ENCODE measurements around the gene IL2RA. TPM values are rescaled to one million over a fixed set of nuclear protein-coding genes. Genes with fewer than 3 reads are reported as not detected.
"Not testable (repeated sequence)": the region's sequence is repeated elsewhere in the genome, so short reads cannot be mapped to it uniquely, and the experiment has no call there.

The IL2RA gene
- total and polyA plus RNA-seq, 2 donors (not counting 3 experiments of a cell fraction or from before 2014, with no cell fraction given) = not detected

GRCh38 chr10:6044060-6044459, 18.1 kb downstream of the IL2RA start:
- intact Hi-C loops (cut with micrococcal nuclease) = no loop called here
- POLR2A ChIA-PET = no interaction called here
- no peak overlapping the region for H2AFZ ChIP-seq (ENCODE audit: low read depth, low read length)
- no peak overlapping the region for H3K9ac ChIP-seq (replicated peaks; ENCODE audit: extremely low read depth, insufficient read depth, low read length)
- DNase-seq (ENCODE audit: low read depth, low spot score) (no peak), FAIRE-seq (no peak)
- no peaks in the 10 kb centered on the region for H3K36me3 ChIP-seq (ENCODE audit: control insufficient read depth in 2 of 2, extremely low read depth in 1 of 2, insufficient read depth in 2 of 2, low read length in 2 of 2)
- BruUV-seq (replicated peaks) = no TSS peak
- dilution Hi-C loops (cut with MboI; ENCODE audit: extremely low pct_ligation_motif_present, low sequenced_read_pairs) = no loop called here
- no peak overlapping the region for H3K27ac ChIP-seq (ENCODE audit: insufficient read depth, low read depth, low read length)
- no peak overlapping the region for H3K4me2 ChIP-seq (ENCODE audit: insufficient read depth, low read length)
- peaks cover 7 to 8% of the 10 kb centered on the region in 2 experiments for H3K27me3 ChIP-seq (ENCODE audit: control insufficient read depth in 2 of 2, insufficient read depth in 2 of 2, low read length in 2 of 2)
- TF ChIP-seq MYC (IDR thresholded peaks at IDR 0.05; ENCODE audit: low read depth, low read length) (no peak), POLR2AphosphoS5 (IDR thresholded peaks at IDR 0.05; ENCODE audit: insufficient read depth, low read depth, low read length) (no peak), JUN (IDR thresholded peaks at IDR 0.05; ENCODE audit: borderline replicate concordance, insufficient read depth, insufficient read length, low read depth) (no peak), POLR2A (IDR thresholded peaks at IDR 0.05; ENCODE audit: low read depth, low read length) (no peak), FOS (IDR thresholded peaks at IDR 0.05; ENCODE audit: borderline replicate concordance, insufficient read depth, low read length) (no peak), GATA2 (IDR thresholded peaks at IDR 0.05; ENCODE audit: insufficient read depth, insufficient read length, low read depth, low read length) (no peak)
- TF ChIP-seq, protein P1, sequence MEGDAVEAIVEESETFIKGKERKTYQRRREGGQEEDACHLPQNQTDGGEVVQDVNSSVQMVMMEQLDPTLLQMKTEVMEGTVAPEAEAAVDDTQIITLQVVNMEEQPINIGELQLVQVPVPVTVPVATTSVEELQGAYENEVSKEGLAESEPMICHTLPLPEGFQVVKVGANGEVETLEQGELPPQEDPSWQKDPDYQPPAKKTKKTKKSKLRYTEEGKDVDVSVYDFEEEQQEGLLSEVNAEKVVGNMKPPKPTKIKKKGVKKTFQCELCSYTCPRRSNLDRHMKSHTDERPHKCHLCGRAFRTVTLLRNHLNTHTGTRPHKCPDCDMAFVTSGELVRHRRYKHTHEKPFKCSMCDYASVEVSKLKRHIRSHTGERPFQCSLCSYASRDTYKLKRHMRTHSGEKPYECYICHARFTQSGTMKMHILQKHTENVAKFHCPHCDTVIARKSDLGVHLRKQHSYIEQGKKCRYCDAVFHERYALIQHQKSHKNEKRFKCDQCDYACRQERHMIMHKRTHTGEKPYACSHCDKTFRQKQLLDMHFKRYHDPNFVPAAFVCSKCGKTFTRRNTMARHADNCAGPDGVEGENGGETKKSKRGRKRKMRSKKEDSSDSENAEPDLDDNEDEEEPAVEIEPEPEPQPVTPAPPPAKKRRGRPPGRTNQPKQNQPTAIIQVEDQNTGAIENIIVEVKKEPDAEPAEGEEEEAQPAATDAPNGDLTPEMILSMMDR (IDR thresholded peaks at IDR 0.05; ENCODE audit: extremely low read depth in 1 of 2, insufficient read depth in 1 of 2, low read depth in 1 of 2, low read length in 2 of 2) = no peak
- TF ChIP-seq, protein P2, sequence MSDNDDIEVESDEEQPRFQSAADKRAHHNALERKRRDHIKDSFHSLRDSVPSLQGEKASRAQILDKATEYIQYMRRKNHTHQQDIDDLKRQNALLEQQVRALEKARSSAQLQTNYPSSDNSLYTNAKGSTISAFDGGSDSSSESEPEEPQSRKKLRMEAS (IDR thresholded peaks at IDR 0.05; ENCODE audit: insufficient read depth, insufficient read length) = no peak
- H4K20me1 ChIP-seq (replicated peaks; ENCODE audit: control insufficient read depth, extremely low read depth, insufficient read depth, low read length) = no peaks in the 10 kb centered on the region
- H3K4me3 ChIP-seq (replicated peaks in 1 of 3; ENCODE audit: insufficient read depth in 1 of 3, low read depth in 1 of 3, low read length in 3 of 3) = no peak overlapping the region
- no peaks in the 10 kb centered on the region for H3K9me1 ChIP-seq (replicated peaks; ENCODE audit: control insufficient read depth, extremely low read depth, insufficient read depth, low read length)
- H3K79me2 ChIP-seq (ENCODE audit: control insufficient read depth, insufficient read depth, low read length) = no peaks in the 10 kb centered on the region
- H3K9me3 ChIP-seq (replicated peaks; ENCODE audit: control insufficient read depth, insufficient read depth, low read length) = no peaks in the 10 kb centered on the region
- no peaks in the 10 kb centered on the region for H3K4me1 ChIP-seq (ENCODE audit: control insufficient read depth, extremely low read depth, insufficient read depth, low read length)
- CTCF ChIA-PET = no interaction called here

DNA sequence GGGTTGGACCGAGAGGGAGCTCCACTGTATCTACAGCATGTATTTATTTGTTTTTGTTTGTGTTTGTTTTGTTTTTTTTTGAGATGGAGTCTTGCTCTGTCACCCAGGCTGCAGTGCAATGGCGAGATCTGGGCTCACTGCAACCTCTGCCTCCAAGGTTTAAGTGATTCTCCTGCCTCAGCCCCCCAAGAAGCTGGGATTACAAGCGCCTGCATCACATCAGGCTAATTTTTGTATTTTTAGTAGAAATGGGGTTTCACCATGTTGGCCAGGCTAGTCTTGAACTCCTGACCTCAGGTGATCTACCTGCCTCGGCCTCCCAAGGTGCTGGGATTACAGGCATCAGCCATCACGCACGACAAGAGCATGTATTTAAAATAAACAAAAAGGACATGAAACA, 18.8 kb downstream of the IL2RA start:
- H2AFZ ChIP-seq (ENCODE audit: low read depth, low read length); H3K9me1 ChIP-seq (replicated peaks; ENCODE audit: control insufficient read depth, extremely low read depth, insufficient read depth, low read length); H3K4me1 ChIP-seq (ENCODE audit: control insufficient read depth, extremely low read depth, insufficient read depth, low read length); H3K79me2 ChIP-seq (ENCODE audit: control insufficient read depth, insufficient read depth, low read length); intact Hi-C loops (cut with micrococcal nuclease); dilution Hi-C loops (cut with MboI; ENCODE audit: extremely low pct_ligation_motif_present, low sequenced_read_pairs); FAIRE-seq; H3K36me3 ChIP-seq (ENCODE audit: control insufficient read depth in 2 of 2, extremely low read depth in 1 of 2, insufficient read depth in 2 of 2, low read length in 2 of 2); H4K20me1 ChIP-seq (replicated peaks; ENCODE audit: control insufficient read depth, extremely low read depth, insufficient read depth, low read length); H3K4me3 ChIP-seq (replicated peaks in 1 of 3; ENCODE audit: insufficient read depth in 1 of 3, low read depth in 1 of 3, low read length in 3 of 3); DNase-seq (ENCODE audit: low read depth, low spot score); BruUV-seq (replicated peaks); CTCF ChIA-PET; H3K4me2 ChIP-seq (ENCODE audit: insufficient read depth, low read length); POLR2A ChIA-PET; H3K27ac ChIP-seq (ENCODE audit: insufficient read depth, low read depth, low read length); H3K27me3 ChIP-seq (ENCODE audit: control insufficient read depth in 2 of 2, insufficient read depth in 2 of 2, low read length in 2 of 2); H3K9ac ChIP-seq (replicated peaks; ENCODE audit: extremely low read depth, insufficient read depth, low read length); H3K9me3 ChIP-seq (replicated peaks; ENCODE audit: control insufficient read depth, insufficient read depth, low read length): not testable (repeated sequence)

All from endothelial cell of umbilical vein (primary cell).